Mesenchymal stem cell (in vitro differentiated cells and primary cell): ENCODE results near the gene STOX1.
"Not testable (repeated sequence)": the region's sequence is repeated elsewhere in the genome, so short reads cannot be mapped to it uniquely, and the experiment has no call there.

Experiments used
- DNase-seq: peaks from one replicate; pipeline ENCODE4 v3.0.0-alpha.2; 2013
- H2AFZ ChIP-seq: one replicate; pipeline ENCODE4 v1.6.1; 2013; ENCODE audit warnings: low read depth, mild to moderate bottlenecking, control low read depth, inconsistent platforms, low read length, moderate library complexity
- H2AK5ac ChIP-seq: 2 replicates; pipeline ENCODE4 v1.6.1; 2013; ENCODE audit warnings: low read length, moderate library complexity, mild to moderate bottlenecking, inconsistent platforms; ENCODE audit not compliant: severe bottlenecking
- H2BK120ac ChIP-seq: one replicate; pipeline ENCODE4 v1.6.1; 2013; ENCODE audit warnings: low read depth, mild to moderate bottlenecking, inconsistent platforms, low read length, moderate library complexity
- H2BK12ac ChIP-seq, 2 experiments: one replicate each; pipeline ENCODE4 v1.6.1; 2013; ENCODE audit warnings: inconsistent platforms in 2 of 2, low read length in 2 of 2, mild to moderate bottlenecking in 2 of 2, moderate library complexity in 2 of 2, control low read depth in 1 of 2
- H2BK15ac ChIP-seq: one replicate; pipeline ENCODE4 v1.6.1; 2013; ENCODE audit warnings: mild to moderate bottlenecking, low read depth, inconsistent platforms; ENCODE audit not compliant: poor library complexity, severe bottlenecking
- H2BK5ac ChIP-seq: 2 replicates; pipeline ENCODE4 v1.6.1; 2013; ENCODE audit warnings: low read depth, mild to moderate bottlenecking, low read length, control low read depth, inconsistent platforms; ENCODE audit not compliant: poor library complexity, severe bottlenecking
- H3K14ac ChIP-seq, 2 experiments: one replicate each; pipeline ENCODE4 v1.6.1; 2013; ENCODE audit warnings: inconsistent platforms in 2 of 2, low read length in 2 of 2, control low read depth in 1 of 2, mild to moderate bottlenecking in 1 of 2, moderate library complexity in 1 of 2
- H3K18ac ChIP-seq, 2 experiments: one replicate each; pipeline ENCODE4 v1.6.1; 2013; ENCODE audit warnings: inconsistent platforms in 2 of 2, low read length in 2 of 2, control low read depth in 1 of 2, low read depth in 1 of 2, mild to moderate bottlenecking in 1 of 2
- H3K23ac ChIP-seq, 2 experiments: one replicate each; pipeline ENCODE4 v1.6.1; 2013; ENCODE audit warnings: inconsistent platforms in 2 of 2, low read length in 2 of 2, mild to moderate bottlenecking in 2 of 2, moderate library complexity in 2 of 2, control low read depth in 1 of 2
- H3K27ac ChIP-seq: 2 replicates; pipeline ENCODE4 v1.5.1; 2013; ENCODE audit warnings: mild to moderate bottlenecking, moderate library complexity, low read length, control low read depth, inconsistent platforms; ENCODE audit not compliant: poor library complexity, severe bottlenecking
- H3K27me3 ChIP-seq, 2 experiments: 2 replicates each; pipeline versions ENCODE4 v1.6.1 to v1.7.0; 2013; ENCODE audit warnings: low read length in 2 of 2, mild to moderate bottlenecking in 2 of 2, moderate library complexity in 2 of 2, control low read depth in 1 of 2, inconsistent platforms in 1 of 2; ENCODE audit not compliant: control insufficient read depth in 1 of 2, insufficient read depth in 1 of 2
- H3K36me3 ChIP-seq, 2 experiments: 2 replicates each; pipeline versions ENCODE4 v1.6.1 to v1.7.0; 2013; ENCODE audit warnings: low read length in 2 of 2, control low read depth in 1 of 2, inconsistent platforms in 1 of 2, low read depth in 1 of 2, mild to moderate bottlenecking in 1 of 2; ENCODE audit not compliant: insufficient read depth in 2 of 2, control insufficient read depth in 1 of 2
- H3K4ac ChIP-seq, 2 experiments: one replicate each; pipeline ENCODE4 v1.6.1; 2013; ENCODE audit warnings: inconsistent platforms in 2 of 2, low read length in 2 of 2, mild to moderate bottlenecking in 2 of 2, moderate library complexity in 2 of 2, control low read depth in 1 of 2, low read depth in 1 of 2
- H3K4me1 ChIP-seq: 2 replicates; pipeline ENCODE4 v1.6.1; 2013; ENCODE audit warnings: low read depth, low read length, control low read depth; ENCODE audit not compliant: control insufficient read depth, insufficient read depth
- H3K4me2 ChIP-seq: 2 replicates; pipeline ENCODE4 v1.6.1; 2013; ENCODE audit warnings: low read length, mild to moderate bottlenecking, inconsistent platforms; ENCODE audit not compliant: poor library complexity, severe bottlenecking
- H3K4me3 ChIP-seq, 2 experiments: 2 replicates each; pipeline versions ENCODE4 v1.5.1 to v1.7.0; 2013; ENCODE audit warnings: low read length in 2 of 2, mild to moderate bottlenecking in 2 of 2, control low read depth in 1 of 2, low read depth in 1 of 2; ENCODE audit not compliant: insufficient read depth in 1 of 2
- H3K79me1 ChIP-seq: replicated peaks from 2 replicates; pipeline ENCODE4 v1.6.1; 2013; ENCODE audit warnings: mild to moderate bottlenecking, control low read depth, low read length, inconsistent platforms; ENCODE audit not compliant: poor library complexity, severe bottlenecking
- H3K9ac ChIP-seq: 2 replicates; pipeline ENCODE4 v1.7.0; 2013; ENCODE audit warnings: mild to moderate bottlenecking, low read length, moderate library complexity
- H3K9me3 ChIP-seq: 2 replicates; pipeline ENCODE4 v1.7.0; 2013; ENCODE audit warnings: mild to moderate bottlenecking, low read length; ENCODE audit not compliant: control insufficient read depth
- H4K8ac ChIP-seq: one replicate; pipeline ENCODE4 v1.6.1; 2013; ENCODE audit warnings: inconsistent platforms, mild to moderate bottlenecking, low read length, moderate library complexity
- H4K91ac ChIP-seq: one replicate; pipeline ENCODE4 v1.6.1; 2013; ENCODE audit warnings: mild to moderate bottlenecking, low read length, inconsistent platforms
- WGBS: methylation state at CpG from one replicate; pipeline ENCODE4 v1.1.7; 2013; ENCODE audit warnings: mixed read lengths; 5-methylcytosine and 5-hydroxymethylcytosine counted together

The STOX1 gene

GRCh38 chr10:68929888-68930287 is 102.6 kb downstream of the STOX1 start:
- not testable (repeated sequence) for H3K27ac ChIP-seq, H3K4me2 ChIP-seq, H2BK120ac ChIP-seq, H3K14ac ChIP-seq, H3K27me3 ChIP-seq, H3K4ac ChIP-seq, H3K9ac ChIP-seq, H3K9me3 ChIP-seq, H3K4me1 ChIP-seq, H3K4me3 ChIP-seq, H3K18ac ChIP-seq, H4K8ac ChIP-seq, H4K91ac ChIP-seq, H2BK5ac ChIP-seq, DNase-seq, H2BK15ac ChIP-seq, H2BK12ac ChIP-seq, H3K23ac ChIP-seq, H2AFZ ChIP-seq, H2AK5ac ChIP-seq
- Histone ChIP-seq H3K79me1 (peaks cover 21% of the 10 kb centered on the region), H3K36me3 (peaks cover 21 to 55% of the 10 kb centered on the region in 2 experiments)
- WGBS: over 99% methylated on average over 8 of the region's 8 CpGs

GRCh38 chr10:68932860-68933259 is 105.5 kb downstream of the STOX1 start:
- not testable (repeated sequence) for H2BK120ac ChIP-seq, H3K9me3 ChIP-seq, H4K91ac ChIP-seq, H3K4me3 ChIP-seq, H3K4me2 ChIP-seq, DNase-seq, H2BK5ac ChIP-seq, H2BK15ac ChIP-seq, H2AK5ac ChIP-seq, H2BK12ac ChIP-seq, H3K27ac ChIP-seq, H4K8ac ChIP-seq, H3K4ac ChIP-seq, H3K18ac ChIP-seq, H2AFZ ChIP-seq, H3K14ac ChIP-seq, H3K4me1 ChIP-seq, H3K27me3 ChIP-seq, H3K9ac ChIP-seq, H3K23ac ChIP-seq
- peaks cover 13% of the 10 kb centered on the region for H3K79me1 ChIP-seq
- H3K36me3 ChIP-seq: peaks cover 17 to 64% of the 10 kb centered on the region in 2 experiments
- 98% methylated on average over 3 of the region's 3 CpGs for WGBS

- Histone ChIP-seq H3K4me3 (no peak overlapping the region), H4K8ac (no peak overlapping the region), H3K36me3 (peaks cover 15 to 73% of the 10 kb centered on the region in 2 experiments), H2AK5ac (no peak overlapping the region), H2BK5ac (no peak overlapping the region), H2BK15ac (no peak overlapping the region), H3K27me3 (no peaks in the 10 kb centered on the region), H2BK12ac (no peak overlapping the region), H3K79me1 (peaks cover 19% of the 10 kb centered on the region), H3K23ac (no peak overlapping the region), H3K14ac (no peak overlapping the region), H4K91ac (no peak overlapping the region), H2BK120ac (no peak overlapping the region), H3K18ac (no peak overlapping the region), H3K9ac (no peak overlapping the region), H2AFZ (no peak overlapping the region), H3K4ac (no peak overlapping the region), H3K4me2 (no peak overlapping the region), H3K9me3 (no peaks in the 10 kb centered on the region), H3K4me1 (no peaks in the 10 kb centered on the region), H3K27ac (no peak overlapping the region)
- no peak for DNase-seq
These were observed 107.7 kb downstream of the STOX1 start for GRCh38 chr10:68934994-68935393.

GRCh38 chr10:68938117-68938516 is 110.8 kb downstream of the STOX1 start:
- no peak overlapping the region for H2BK15ac ChIP-seq
- no peaks in the 10 kb centered on the region for H3K9me3 ChIP-seq
- H3K4ac ChIP-seq: no peak overlapping the region
- no peak overlapping the region for H2AK5ac ChIP-seq
- H2BK120ac ChIP-seq: no peak overlapping the region
- peaks cover 12 to 67% of the 10 kb centered on the region in 2 experiments for H3K36me3 ChIP-seq
- H2BK12ac ChIP-seq: no peak overlapping the region
- H3K79me1 ChIP-seq: peaks cover 13% of the 10 kb centered on the region
- no peak for DNase-seq
- H2BK5ac ChIP-seq: no peak overlapping the region
- H3K23ac ChIP-seq: no peak overlapping the region
- no peak overlapping the region for H3K9ac ChIP-seq
- H3K14ac ChIP-seq: no peak overlapping the region
- 95% methylated on average over 1 of the region's 2 CpGs for WGBS
- no peaks in the 10 kb centered on the region for H3K4me1 ChIP-seq
- H3K18ac ChIP-seq: no peak overlapping the region
- H2AFZ ChIP-seq: no peak overlapping the region
- no peak overlapping the region for H3K27ac ChIP-seq
- no peak overlapping the region for H3K4me3 ChIP-seq
- no peak overlapping the region for H4K8ac ChIP-seq
- no peak overlapping the region for H4K91ac ChIP-seq
- H3K27me3 ChIP-seq: no peaks in the 10 kb centered on the region
- H3K4me2 ChIP-seq: no peak overlapping the region
